IPS-15b (cell line): ENCODE results near the gene B4GALT6.

Experiments used
- H3K27me3 ChIP-seq: one replicate; pipeline ENCODE4 v1.6.1; 2013; ENCODE audit warnings: low read length; ENCODE audit not compliant: control insufficient read depth, insufficient read depth
- H3K36me3 ChIP-seq: one replicate; pipeline ENCODE4 v1.6.1; 2013; ENCODE audit warnings: low read length; ENCODE audit not compliant: control insufficient read depth, insufficient read depth
- H3K4me1 ChIP-seq: one replicate; pipeline ENCODE4 v1.6.1; 2013; ENCODE audit warnings: mild to moderate bottlenecking, low read length; ENCODE audit not compliant: control insufficient read depth, insufficient read depth
- H3K4me3 ChIP-seq: one replicate; pipeline ENCODE4 v1.5.1; 2013; ENCODE audit warnings: low read depth, low read length
- H3K9ac ChIP-seq: one replicate; pipeline ENCODE4 v1.6.1; 2013; ENCODE audit warnings: low read depth, mild to moderate bottlenecking, low read length
- H3K9me3 ChIP-seq: one replicate; pipeline ENCODE4 v1.6.1; 2013; ENCODE audit warnings: mild to moderate bottlenecking, low read length; ENCODE audit not compliant: control insufficient read depth, insufficient read depth

Gene B4GALT6

DNA sequence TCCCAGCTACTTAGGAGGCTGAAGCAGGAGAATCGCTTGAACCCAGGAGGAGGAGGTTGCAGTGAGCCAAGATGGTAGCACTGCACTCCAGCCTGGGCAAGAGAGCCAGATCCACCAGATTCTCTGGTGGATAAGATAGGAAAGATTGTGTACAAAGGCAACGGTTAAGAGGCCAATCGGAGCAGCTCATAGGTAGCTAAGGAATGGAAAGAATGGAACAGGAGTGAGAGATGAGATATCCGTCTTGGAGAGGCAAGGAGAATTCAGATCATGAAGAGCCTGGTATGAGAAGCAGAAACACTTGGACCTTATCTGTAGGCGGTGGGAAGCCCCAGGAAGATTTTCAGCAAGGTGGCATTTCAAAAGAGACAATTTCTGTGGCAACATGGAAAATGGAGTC lies 65.6 kb downstream of the B4GALT6 start:
- H3K4me1 ChIP-seq: peaks cover 3% of the 10 kb centered on the region
- no peaks in the 10 kb centered on the region for H3K9me3 ChIP-seq
- H3K4me3 ChIP-seq: no peak overlapping the region
- H3K27me3 ChIP-seq: no peaks in the 10 kb centered on the region
- no peak overlapping the region for H3K9ac ChIP-seq
- H3K36me3 ChIP-seq: no peaks in the 10 kb centered on the region

DNA sequence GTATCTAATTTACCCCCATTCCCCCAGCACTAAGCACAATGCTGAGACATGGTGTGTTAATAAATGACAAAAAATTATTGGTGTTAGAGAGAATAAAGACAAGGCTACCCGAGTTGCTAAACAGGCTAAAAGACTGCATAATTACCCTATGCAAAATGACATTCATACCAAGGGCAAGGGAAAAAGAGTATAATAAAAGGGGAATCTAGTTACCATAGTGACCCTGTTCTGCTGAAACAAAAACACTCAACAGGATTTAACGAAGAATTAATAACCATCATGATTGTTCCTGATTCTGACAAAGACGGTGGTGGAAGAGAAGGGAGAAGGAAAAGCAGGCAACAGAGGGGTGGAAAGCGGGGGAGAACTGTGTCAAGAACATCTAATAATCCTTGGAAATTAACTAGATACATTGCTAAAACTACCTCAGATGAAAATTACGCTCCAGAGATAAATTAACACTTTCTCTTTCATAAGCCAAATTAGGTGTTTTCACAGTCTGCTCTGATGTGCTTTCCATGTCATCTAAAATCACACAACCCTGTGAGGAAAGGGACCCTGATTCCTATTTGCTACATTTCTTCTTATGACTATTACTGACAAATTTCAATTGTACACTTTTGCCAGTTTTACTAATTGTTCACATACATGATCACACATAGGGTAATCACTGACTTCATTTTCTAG lies 67.2 kb downstream of the B4GALT6 start:
- H3K36me3 ChIP-seq: no peaks in the 10 kb centered on the region
- H3K9me3 ChIP-seq: no peaks in the 10 kb centered on the region
- no peak overlapping the region for H3K9ac ChIP-seq
- H3K4me3 ChIP-seq: no peak overlapping the region
- H3K4me1 ChIP-seq: peaks cover 3% of the 10 kb centered on the region
- H3K27me3 ChIP-seq: no peaks in the 10 kb centered on the region

DNA sequence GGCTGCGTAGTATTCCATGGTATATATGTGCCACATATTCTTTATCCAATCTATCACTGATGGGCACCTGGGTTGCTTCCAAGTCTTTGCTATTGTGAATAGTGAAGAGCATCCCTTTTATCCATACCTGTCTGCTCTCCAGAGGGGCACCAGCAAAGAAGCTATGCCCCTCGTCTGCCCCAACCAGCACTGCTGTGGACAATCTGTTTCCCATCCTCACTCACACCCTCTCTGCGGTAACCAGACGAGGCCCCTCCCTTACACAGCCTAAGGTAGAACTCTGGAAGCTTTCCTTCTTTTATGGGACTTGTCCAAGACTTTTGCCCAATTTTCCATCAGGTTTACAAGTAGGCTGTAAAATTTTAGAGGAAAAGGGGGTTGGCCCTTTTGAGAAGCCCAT lies 67.8 kb downstream of the B4GALT6 start:
- Histone ChIP-seq H3K4me1 (peaks cover 3% of the 10 kb centered on the region), H3K9ac (no peak overlapping the region), H3K9me3 (no peaks in the 10 kb centered on the region), H3K4me3 (no peak overlapping the region), H3K36me3 (no peaks in the 10 kb centered on the region), H3K27me3 (no peaks in the 10 kb centered on the region)

DNA sequence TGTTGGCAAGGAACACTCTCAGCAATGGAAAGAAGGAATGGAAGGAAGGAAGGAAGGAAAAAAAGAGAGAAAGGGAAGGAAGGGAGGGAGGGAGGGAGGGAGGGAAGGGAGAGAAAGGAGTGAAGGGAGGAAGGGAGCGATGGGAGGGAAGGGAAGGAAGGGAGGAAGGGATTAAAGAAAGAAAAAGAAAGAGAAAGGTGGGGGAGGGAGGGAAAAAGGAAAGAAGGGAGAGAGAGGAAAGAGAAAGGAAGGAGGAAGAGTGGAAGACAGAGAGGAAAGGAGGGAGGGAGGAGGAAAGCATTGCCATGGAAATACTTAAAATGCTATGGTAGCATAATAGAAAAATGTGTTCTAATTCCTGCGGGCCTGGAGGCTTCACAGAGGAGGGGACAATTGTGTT lies 70.3 kb downstream of the B4GALT6 start:
- peaks cover 5% of the 10 kb centered on the region for H3K4me1 ChIP-seq
- H3K4me3 ChIP-seq: no peak overlapping the region
- no peak overlapping the region for H3K9ac ChIP-seq
- H3K36me3 ChIP-seq: no peaks in the 10 kb centered on the region
- H3K27me3 ChIP-seq: no peaks in the 10 kb centered on the region
- no peaks in the 10 kb centered on the region for H3K9me3 ChIP-seq

DNA sequence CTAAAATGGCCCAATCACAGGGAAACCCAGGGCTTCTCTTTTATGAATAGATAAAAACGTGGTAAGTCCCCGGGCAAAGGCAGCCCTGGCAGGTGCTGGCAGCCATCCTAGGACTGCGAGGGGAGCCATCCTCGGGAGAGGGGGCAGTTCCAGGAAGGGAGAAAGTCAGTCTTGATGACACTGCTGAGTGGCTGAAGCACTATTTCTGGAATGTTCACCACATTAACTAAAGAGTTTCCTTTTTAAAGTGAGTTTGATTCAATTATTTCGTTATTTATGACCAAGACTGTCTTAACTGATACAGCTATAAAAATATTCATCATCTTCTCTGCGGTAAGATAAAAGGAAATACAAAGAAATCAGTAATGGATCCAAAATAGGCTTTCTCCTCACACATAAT lies 72.3 kb downstream of the B4GALT6 start:
- no peaks in the 10 kb centered on the region for H3K27me3 ChIP-seq
- H3K4me3 ChIP-seq: no peak overlapping the region
- no peaks in the 10 kb centered on the region for H3K9me3 ChIP-seq
- peaks cover 5% of the 10 kb centered on the region for H3K4me1 ChIP-seq
- H3K36me3 ChIP-seq: no peaks in the 10 kb centered on the region
- no peak overlapping the region for H3K9ac ChIP-seq

DNA sequence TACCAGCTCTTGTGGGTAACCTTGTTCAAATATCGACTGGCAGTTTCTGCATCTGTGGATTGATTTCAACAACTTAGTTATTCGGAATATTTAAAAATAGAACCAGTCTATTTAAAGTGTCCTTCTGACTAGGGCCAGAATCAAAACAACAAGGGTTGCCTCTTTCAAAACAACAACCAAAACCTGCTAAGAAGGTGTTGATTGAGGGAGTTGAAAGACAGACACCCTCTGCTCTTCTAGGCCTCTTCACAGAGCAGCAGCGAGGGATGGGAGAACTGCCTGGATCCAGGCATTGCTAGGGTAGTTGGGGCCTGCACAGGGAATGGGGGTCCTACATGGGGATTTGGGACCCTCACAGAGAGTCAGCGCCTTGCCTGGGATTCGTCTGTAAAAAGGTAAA lies 72.9 kb downstream of the B4GALT6 start:
- Histone ChIP-seq H3K4me3 (no peak overlapping the region), H3K9ac (no peak overlapping the region), H3K4me1 (peaks cover 2% of the 10 kb centered on the region), H3K36me3 (no peaks in the 10 kb centered on the region), H3K27me3 (no peaks in the 10 kb centered on the region), H3K9me3 (no peaks in the 10 kb centered on the region)

DNA sequence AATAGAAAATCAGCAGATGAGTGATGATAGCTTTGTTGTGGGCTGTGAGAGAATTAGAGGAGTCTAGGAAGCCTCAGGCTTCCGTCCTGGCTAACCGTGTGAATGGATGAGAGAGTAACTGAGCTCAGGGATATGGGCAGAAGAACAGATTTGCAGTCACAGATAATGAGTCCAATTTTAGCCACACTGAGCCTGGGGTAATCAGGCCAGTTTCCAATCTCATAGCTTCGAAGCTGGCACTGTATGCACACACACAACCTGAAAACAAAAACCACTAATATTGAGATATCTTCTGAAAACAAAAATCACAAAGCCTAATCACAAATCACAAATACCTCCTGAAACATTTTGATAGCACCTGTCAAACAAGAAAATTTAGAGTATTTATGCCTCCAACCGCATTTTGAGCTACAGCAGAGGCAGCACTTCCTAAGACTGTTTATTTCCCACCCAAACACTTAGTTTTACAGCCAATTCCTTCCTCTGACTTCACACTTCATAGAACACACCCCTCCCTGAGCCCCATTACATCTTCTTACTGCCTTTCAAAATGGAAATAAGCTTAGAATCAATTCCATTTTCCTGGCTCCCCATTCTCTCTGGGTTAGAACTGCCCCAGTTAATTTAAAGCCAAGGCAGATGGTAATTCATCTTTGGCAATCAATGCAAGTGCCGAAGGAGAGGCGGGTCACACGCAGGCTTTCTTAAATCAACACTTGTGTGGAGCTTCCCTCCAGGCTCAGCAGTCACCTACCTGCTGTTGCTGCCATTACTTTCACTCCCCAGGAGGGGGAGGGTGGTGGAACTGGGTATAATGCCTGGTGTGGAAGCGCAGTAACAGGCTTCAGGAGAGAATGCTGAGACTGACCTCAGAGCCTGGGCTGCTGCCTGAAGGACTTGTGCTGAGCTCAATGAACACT lies 73.8 kb downstream of the B4GALT6 start:
- no peak overlapping the region for H3K4me3 ChIP-seq
- H3K4me1 ChIP-seq: peaks cover 2% of the 10 kb centered on the region
- H3K27me3 ChIP-seq: no peaks in the 10 kb centered on the region
- no peaks in the 10 kb centered on the region for H3K9me3 ChIP-seq
- no peaks in the 10 kb centered on the region for H3K36me3 ChIP-seq
- H3K9ac ChIP-seq: no peak overlapping the region

DNA sequence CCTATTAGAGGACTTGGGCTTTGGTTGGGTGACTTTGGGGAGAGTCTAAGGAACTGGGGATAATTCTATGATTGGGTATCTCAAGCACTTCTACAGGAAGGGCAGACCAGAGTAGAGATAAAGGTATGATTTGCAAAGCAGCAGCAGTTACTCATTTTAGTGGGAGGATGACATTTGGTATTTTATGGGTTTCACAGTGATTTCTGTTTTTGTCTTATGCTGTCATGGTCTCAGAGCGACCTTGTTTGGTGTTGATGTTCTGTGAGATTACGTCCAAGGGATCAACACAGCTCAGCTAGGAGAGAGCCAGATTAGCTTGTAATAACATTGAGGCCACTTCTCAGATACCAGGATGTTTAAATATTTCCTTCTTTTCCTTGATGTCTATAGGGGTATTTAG lies 74.5 kb downstream of the B4GALT6 start:
- Histone ChIP-seq H3K9me3 (no peaks in the 10 kb centered on the region), H3K4me3 (no peak overlapping the region), H3K27me3 (no peaks in the 10 kb centered on the region), H3K36me3 (no peaks in the 10 kb centered on the region), H3K9ac (no peak overlapping the region), H3K4me1 (peaks cover 2% of the 10 kb centered on the region)

DNA sequence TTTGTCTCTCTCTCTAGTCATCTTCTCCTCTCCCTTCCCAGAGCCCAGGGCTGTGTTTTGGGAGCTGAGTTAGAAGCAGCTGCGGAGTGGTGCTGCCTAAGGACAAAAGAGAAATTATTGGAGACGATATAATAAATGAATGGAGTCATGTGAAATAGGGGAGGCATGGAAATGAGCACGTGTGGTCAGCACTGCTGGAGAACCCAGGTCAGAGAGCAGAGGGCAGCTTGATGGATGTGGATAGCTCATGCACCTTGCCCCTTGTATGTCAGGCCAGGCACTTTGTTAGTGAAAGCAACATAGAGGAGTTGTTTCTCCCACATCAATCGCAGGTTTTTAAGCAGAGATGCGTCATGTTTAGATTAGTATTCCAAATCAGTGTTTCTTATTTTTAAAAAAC lies 77.0 kb downstream of the B4GALT6 start:
- Histone ChIP-seq H3K27me3 (no peaks in the 10 kb centered on the region), H3K36me3 (no peaks in the 10 kb centered on the region), H3K9ac (no peak overlapping the region), H3K4me1 (peaks cover 2% of the 10 kb centered on the region), H3K4me3 (no peak overlapping the region), H3K9me3 (no peaks in the 10 kb centered on the region)

DNA sequence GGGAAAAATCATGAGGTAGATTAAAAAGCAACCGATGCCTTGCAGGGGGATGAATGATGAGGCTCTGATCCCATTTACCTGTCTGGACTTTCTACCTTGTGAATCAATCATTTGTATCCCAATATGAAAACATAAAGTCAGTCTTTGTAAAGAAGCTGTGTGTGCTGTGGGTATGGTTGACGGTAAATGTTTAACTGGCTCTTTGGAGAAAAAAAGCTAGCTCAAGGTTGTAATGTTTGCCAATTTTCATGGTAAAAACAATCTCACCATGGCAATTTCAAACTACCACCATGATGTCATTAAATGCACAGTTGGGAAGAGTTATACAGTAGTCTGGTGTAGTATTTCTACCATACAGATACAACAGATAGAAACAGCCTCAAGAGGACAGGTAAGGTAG lies 78.1 kb downstream of the B4GALT6 start:
- Histone ChIP-seq H3K4me1 (peaks cover 2% of the 10 kb centered on the region), H3K36me3 (no peaks in the 10 kb centered on the region)

DNA sequence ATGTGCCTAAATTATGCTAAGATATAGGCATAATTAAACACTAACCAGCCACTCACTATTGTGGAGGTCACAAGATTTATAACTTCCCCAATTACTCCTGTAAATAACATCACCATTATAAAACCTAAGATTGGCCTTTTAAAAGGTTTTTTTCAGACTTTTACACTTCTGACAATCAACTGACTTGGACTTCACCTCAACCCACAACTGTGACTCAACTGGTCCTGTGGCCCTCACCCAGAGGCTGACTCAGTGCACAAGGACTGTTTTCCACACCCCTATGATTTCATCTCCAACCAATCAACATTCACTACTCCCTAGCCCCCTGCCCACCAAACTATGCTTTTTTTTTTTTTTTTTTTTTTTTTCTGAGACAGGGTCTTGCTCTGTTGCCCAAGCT lies 81.1 kb downstream of the B4GALT6 start:
- Histone ChIP-seq H3K27me3 (no peaks in the 10 kb centered on the region), H3K36me3 (no peaks in the 10 kb centered on the region), H3K4me3 (no peak overlapping the region), H3K9ac (no peak overlapping the region), H3K9me3 (no peaks in the 10 kb centered on the region), H3K4me1 (no peaks in the 10 kb centered on the region)

More for the DNA sequence above, 78.1 kb downstream of the B4GALT6 start:
- no peak overlapping the region for H3K4me3 ChIP-seq
- no peaks in the 10 kb centered on the region for H3K27me3 ChIP-seq
- no peak overlapping the region for H3K9ac ChIP-seq
- H3K9me3 ChIP-seq: no peaks in the 10 kb centered on the region
